K562 (cell line): ENCODE data around the gene POLA1. TPM values are rescaled to one million over a fixed set of nuclear protein-coding genes. Genes with fewer than 3 reads are reported as not detected.

Experiments used
- ATAC-seq: fragments of 200-7000 bp; cut with Tn5 transposase; 3 replicates; pipeline ENCODE4 v1.9.1; 2020; ENCODE audit warnings: moderate library complexity
- BruUV-seq: library from RNA; stranded (reverse); fragments of 400-500 nt; replicated peaks from 2 replicates; lab custom pipeline; 2021; lab: Mats Ljungman, UMichigan
- CTCF ChIA-PET: fragments of 300-600 bp; formaldehyde crosslinking; extraction: SDS; loops from one replicate; lab custom pipeline; 2021; ENCODE audit warnings: low intra/inter-chr PET ratio; lab: Yijun Ruan, JAX
- POLR2A ChIA-PET: fragments of 300-600, 350-650 bp; sonication (Branson Sonifier 250); formaldehyde crosslinking; extraction: SDS; loops from one replicate; lab custom pipeline; 2021; ENCODE audit warnings: antibody characterized with exemption, inconsistent platforms; lab: Yijun Ruan, JAX
- DNase-seq, 4 experiments: peaks; one replicate each; pipeline versions ENCODE4 v3.0.0 to v3.0.0-alpha.2; 2011 to 2018; ENCODE audit warnings: low spot score in 3 of 4, mixed read lengths in 3 of 4; ENCODE audit errors: extremely low read depth in 1 of 4
- FAIRE-seq: peaks from 2 replicates; lab custom pipeline; 2011; peaks lifted over from hg19 to GRCh38; lab: Jason Lieb, UNC
- H2AFZ ChIP-seq: 2 replicates; pipeline ENCODE4 v1.6.0; 2011; ENCODE audit warnings: low read depth, low read length, control low read depth, inconsistent platforms
- H3K27ac ChIP-seq: fragments of 200-600 bp; 3 replicates; pipeline ENCODE4 v1.8.0; 2011; ENCODE audit warnings: low read depth, mild to moderate bottlenecking, control low read depth, inconsistent platforms, low read length, moderate library complexity, mixed read lengths; ENCODE audit errors: extremely low read depth
- H3K27me3 ChIP-seq, 2 experiments: fragments of 300-600 bp in 1 of 2; 2 replicates in 1 of 2; 3 replicates in 1 of 2; pipeline versions ENCODE4 v1.6.0 to v1.8.0; 2011; ENCODE audit warnings: inconsistent platforms in 2 of 2, low read length in 2 of 2, mild to moderate bottlenecking in 1 of 2, mixed read lengths in 1 of 2, moderate library complexity in 1 of 2; ENCODE audit not compliant: control insufficient read depth in 2 of 2, insufficient read depth in 2 of 2
- H3K36me3 ChIP-seq: fragments of 300-600 bp; 3 replicates; pipeline ENCODE4 v1.8.0; 2011; ENCODE audit warnings: mild to moderate bottlenecking, low read length, inconsistent platforms; ENCODE audit not compliant: control insufficient read depth, insufficient read depth
- H3K4me1 ChIP-seq, 2 experiments: fragments of 200-600 bp in 1 of 2; replicated peaks in 1 of 2; 2 replicates in 1 of 2; 3 replicates in 1 of 2; pipeline versions ENCODE4 v1.5.1 to v1.8.0; 2011; ENCODE audit warnings: inconsistent platforms in 2 of 2, low read length in 2 of 2, mild to moderate bottlenecking in 1 of 2, mixed read lengths in 1 of 2, moderate library complexity in 1 of 2; ENCODE audit not compliant: control insufficient read depth in 2 of 2, insufficient read depth in 2 of 2
- H3K4me2 ChIP-seq: 2 replicates; pipeline ENCODE4 v1.6.1; 2011; ENCODE audit warnings: low read length, control low read depth, inconsistent platforms, mixed read lengths; ENCODE audit not compliant: insufficient read depth
- H3K4me3 ChIP-seq: fragments of 200-600 bp; sonication (generic), shearing (Covaris generic); 2 replicates; pipeline ENCODE4 v1.5.1; 2016; ENCODE audit warnings: control low read depth, inconsistent platforms
- H3K79me2 ChIP-seq: fragments of 200-600 bp; 3 replicates; pipeline ENCODE4 v1.8.0; 2011; ENCODE audit warnings: low read length, inconsistent platforms; ENCODE audit not compliant: control insufficient read depth, insufficient read depth
- H3K9ac ChIP-seq, 2 experiments: 2 replicates each; pipeline versions ENCODE4 v1.6.0 to v1.6.1; 2011; ENCODE audit warnings: low read depth in 2 of 2, low read length in 2 of 2, control low read depth in 1 of 2, inconsistent platforms in 1 of 2, mild to moderate bottlenecking in 1 of 2, mixed read lengths in 1 of 2; ENCODE audit not compliant: insufficient read depth in 1 of 2
- H3K9me1 ChIP-seq: one replicate; pipeline ENCODE4 v1.6.0; 2011; ENCODE audit warnings: inconsistent platforms, mild to moderate bottlenecking, low read length, moderate library complexity; ENCODE audit not compliant: control insufficient read depth, insufficient read depth
- H3K9me3 ChIP-seq: replicated peaks from 2 replicates; pipeline ENCODE4 v1.5.1; 2011; ENCODE audit warnings: low read depth, low read length, inconsistent platforms; ENCODE audit not compliant: control insufficient read depth, insufficient read depth
- H4K20me1 ChIP-seq: replicated peaks from 2 replicates; pipeline ENCODE4 v1.6.1; 2011; ENCODE audit warnings: low read length, inconsistent platforms, mixed read lengths; ENCODE audit not compliant: control insufficient read depth, insufficient read depth
- ATF7 ChIP-seq: fragments of 450-650 bp; IDR thresholded peaks from 2 replicates; pipeline ENCODE4 v1.7.1; 2014; ENCODE audit warnings: mild to moderate bottlenecking, moderate library complexity
- CBX3 ChIP-seq, 2 experiments: IDR thresholded peaks; 1 replicate in 1 of 2; 2 replicates in 1 of 2; pipeline ENCODE4 v1.6.1; 2012; ENCODE audit warnings: inconsistent platforms in 2 of 2, low read length in 2 of 2, borderline replicate concordance in 1 of 2, control low read depth in 1 of 2
- JUN ChIP-seq, 2 experiments: sonication (generic) in 1 of 2; formaldehyde crosslinking in 1 of 2; IDR thresholded peaks; 2 replicates each; pipeline versions ENCODE4 v1.6.1 to v1.8.0; 2012 to 2022; ENCODE audit warnings: borderline replicate concordance in 2 of 2, mild to moderate bottlenecking in 2 of 2, improper control_type of control experiment in 1 of 2, low read depth in 1 of 2, low read length in 1 of 2, missing genetic modification reagents in 1 of 2
- RBM25 ChIP-seq: fragments of 200-400 bp; formaldehyde crosslinking; IDR thresholded peaks from 2 replicates; pipeline ENCODE4 v1.6.1; 2018; ENCODE audit warnings: low read length, low read depth, moderate library complexity; ENCODE audit not compliant: severe bottlenecking
- SNIP1 ChIP-seq: fragments of 450-650 bp; IDR thresholded peaks from 2 replicates; pipeline ENCODE4 v1.7.1; 2017; ENCODE audit warnings: low read depth, mild to moderate bottlenecking
- TCF7L2 ChIP-seq: fragments of 150-350 bp; IDR thresholded peaks from 2 replicates; pipeline ENCODE4 v1.6.1; 2016; ENCODE audit warnings: low read depth, mild to moderate bottlenecking, low read length, moderate library complexity
- TSHZ1 ChIP-seq: fragments of 250-450 bp; sonication (Bioruptor Pico); IDR thresholded peaks from 2 replicates; pipeline ENCODE4 v1.4.0; 2020; ENCODE audit warnings: mild to moderate bottlenecking, moderate library complexity
- U2AF1 ChIP-seq: fragments of 200-400 bp; formaldehyde crosslinking; optimal IDR thresholded peaks from 2 replicates; pipeline ENCODE3; 2017; ENCODE audit warnings: mild to moderate bottlenecking, low read depth, low read length, moderate library complexity
- ZNF121 ChIP-seq: sonication (generic); formaldehyde crosslinking; conservative IDR thresholded peaks from 2 replicates; pipeline ENCODE4 v1.8.0; 2022; ENCODE audit warnings: missing genetic modification reagents
- ZNF274 ChIP-seq: IDR thresholded peaks from 2 replicates; pipeline ENCODE4 v1.6.1; 2011; ENCODE audit warnings: low read depth, mild to moderate bottlenecking, low read length, moderate library complexity, borderline replicate concordance
- ZNF707 ChIP-seq: fragments of 250-450 bp; sonication (Bioruptor Pico); conservative IDR thresholded peaks from 2 replicates; pipeline ENCODE4 v1.8.0; 2022; ENCODE audit warnings: inconsistent platforms, mild to moderate bottlenecking, moderate library complexity
- WGBS: fragments of 100-300 bp; shearing (Covaris generic); methylation state at CpG from one replicate; pipeline ENCODE4 v1.1.6; 2016; ENCODE audit warnings: low coverage, mixed read lengths; ENCODE audit not compliant: insufficient coverage; ENCODE audit errors: missing lambda C conversion rate; 5-methylcytosine and 5-hydroxymethylcytosine counted together
- in situ Hi-C: fragments of 300-500 bp; cut with MboI; formaldehyde crosslinking; loops from 4 replicates; pipeline ENCODE4 v1.15.0; 2018; ENCODE audit warnings: inconsistent platforms, mixed read lengths
- intact Hi-C: fragments of 100-400 bp; cut with micrococcal nuclease; formaldehyde crosslinking; loops from 2 replicates; pipeline ENCODE4 v1.14.2; 2022
- polyA plus RNA-seq, 8 experiments: library from polyadenylated mRNA; depleted of rRNA in 4 of 8; stranded (reverse) in 5 of 8; unstranded in 3 of 8; fragments of >200 nt; fragmentation: Nextera tagmentation in 2 of 8; fragmentation: Illumina TruSeq in 1 of 8; extraction: Ambion mirVana in 2 of 8; extraction: Trizol in 1 of 8; gene quantifications; 2 replicates each; pipeline versions ENCODE4 v1.2.1 to v1.2.3, GENCODE V29; 2011 to 2014; ENCODE audit warnings: inconsistent platforms in 1 of 8, missing spikeins in 1 of 8
- total RNA-seq, 7 experiments: library from RNA; depleted of rRNA in 6 of 7; stranded (reverse); fragments of >200 nt in 6 of 7; fragmentation: Illumina TruSeq in 2 of 7; extraction: Trizol in 2 of 7; gene quantifications; 2 replicates each; pipeline versions ENCODE4 v1.2.1 to v1.2.3, GENCODE V29; 2011 to 2021; ENCODE audit warnings: low replicate concordance in 1 of 7

POLA1 gene
- total and polyA plus RNA-seq, 9 of the 15 experiments (the other 6 are each of a cell fraction or from before 2014, with no cell fraction given): 8.6 to 48.4 (median 27.4) TPM

GRCh38 chrX:24828600-24828999, 134.9 kb downstream of the POLA1 start:
- FAIRE-seq: no peak
- in situ Hi-C loops (no loop called here), intact Hi-C loops (no loop called here)
- H2AFZ ChIP-seq: no peak overlapping the region
- H3K9ac ChIP-seq: no peak overlapping the region
- WGBS: 70% methylated on average over 2 of the region's 2 CpGs
- H3K79me2 ChIP-seq: no peaks in the 10 kb centered on the region
- ChIA-PET CTCF (no interaction called here), POLR2A (no interaction called here)
- BruUV-seq: no TSS peak
- no peaks in the 10 kb centered on the region for H3K4me1 ChIP-seq
- no peak for ATAC-seq
- H3K4me3 ChIP-seq: no peak overlapping the region
- H3K9me1 ChIP-seq: no peaks in the 10 kb centered on the region
- H3K9me3 ChIP-seq: no peaks in the 10 kb centered on the region
- no peak overlapping the region for H3K4me2 ChIP-seq
- H4K20me1 ChIP-seq: no peaks in the 10 kb centered on the region
- H3K27ac ChIP-seq: no peak overlapping the region
- DNase-seq: no peak
- TF ChIP-seq RBM25: no peak
- no peak for TF ChIP-seq CBX3 (IDR thresholded peaks at IDR 0.05; ENCODE audit: borderline replicate concordance in 1 of 2, low read length in 2 of 2)
- no peak for TF ChIP-seq SNIP1
- no peak for TF ChIP-seq ATF7
- TF ChIP-seq ZNF707 (CRISPR knock-in tag): no peak
- no peak for TF ChIP-seq TCF7L2
- TF ChIP-seq ZNF274: no peak
- no peaks in the 10 kb centered on the region for H3K27me3 ChIP-seq
- peaks cover 69% of the 10 kb centered on the region for H3K36me3 ChIP-seq

DNA sequence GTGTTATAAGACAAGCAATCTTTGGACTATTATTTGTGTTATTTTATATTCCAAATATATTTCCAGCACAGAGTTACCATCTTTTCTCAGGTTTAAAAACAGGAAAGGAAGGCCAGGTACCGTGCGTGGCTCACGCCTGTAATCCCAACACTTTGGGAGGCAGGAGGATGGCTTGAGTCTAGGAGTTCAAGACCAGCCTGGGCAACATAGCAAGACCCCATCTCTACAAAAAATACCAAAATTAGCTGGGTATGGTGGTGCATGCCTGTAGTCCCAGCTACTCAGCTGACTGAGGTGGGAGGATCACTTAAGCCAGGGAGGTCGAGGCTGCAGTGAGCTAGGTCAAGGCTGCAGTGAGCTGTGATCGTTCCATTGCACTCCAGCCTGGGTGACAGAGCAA, 140.0 kb downstream of the POLA1 start:
- Histone ChIP-seq H3K4me3 (no peak overlapping the region), H3K4me1 (no peaks in the 10 kb centered on the region), H3K9me1 (no peaks in the 10 kb centered on the region), H3K27ac (no peak overlapping the region), H4K20me1 (no peaks in the 10 kb centered on the region), H3K9me3 (no peaks in the 10 kb centered on the region), H3K4me2 (no peak overlapping the region), H3K79me2 (no peaks in the 10 kb centered on the region), H3K27me3 (no peaks in the 10 kb centered on the region), H3K36me3 (peaks cover 41% of the 10 kb centered on the region; the same call in 2 of the 3 replicates), H2AFZ (no peak overlapping the region), H3K9ac (no peak overlapping the region)
- intact Hi-C loops (loop anchor here (10.0 kb wide), 1 partner anchor 311 kb away; no protein-coding TSS in a partner anchor), in situ Hi-C loops (no loop called here)
- FAIRE-seq (no peak), DNase-seq (no peak), ATAC-seq (no peak)
- ChIA-PET CTCF (interaction anchor here (0.6 kb wide), 1 partner anchor 441 kb away, joined by 3 read pairs; no protein-coding TSS in a partner anchor), POLR2A (no interaction called here)
- no TSS peak for BruUV-seq
- 96% methylated on average over 3 of the region's 5 CpGs for whole genome bisulfite sequencing
- TF ChIP-seq ZNF121 (CRISPR knock-in tag) (0 out of 2 replicates have a peak, but pooled peaks have one; percentile 7), JUN (IDR thresholded peaks at IDR 0.05; ENCODE audit: borderline replicate concordance, low read depth, low read length) (no peak), JUN (CRISPR knock-in tag; IDR thresholded peaks at IDR 0.05; ENCODE audit: borderline replicate concordance) (no peak), TSHZ1 (CRISPR knock-in tag) (no peak), U2AF1 (no peak)
